HG03521 (cell line): ENCODE results near the gene ZNF83.
A peak's percentile ranks its signal among the peaks of the same experiment; 100 is the strongest.
"Not testable (repeated sequence)": the region's sequence is repeated elsewhere in the genome, so short reads cannot be mapped to it uniquely, and the experiment has no call there.

Source experiments
- ATAC-seq: cut with Tn5 transposase; IDR thresholded peaks from one replicate; pipeline ENCODE4 v1.9.1; 2021; ENCODE audit warnings: mild to moderate bottlenecking, moderate library complexity; ENCODE audit not compliant: unreplicated experiment

ZNF83 gene

GRCh38 chr19:52637718-52638585, at the start of gene ZNF83:
ZNF83 (minus strand) TSS chr19:52638355.
- peak; percentile 89 for ATAC-seq

GRCh38 chr19:52687684-52688083, 49.5 kb upstream of the ZNF83 start:
- ATAC-seq = no peak

GRCh38 chr19:52685811-52686210, 47.7 kb upstream of the ZNF83 start:
- no peak for ATAC-seq

GRCh38 chr19:52681216-52681615, 43.1 kb upstream of the ZNF83 start:
- ATAC-seq = not testable (repeated sequence)

- no peak for ATAC-seq
Observed at GRCh38 chr19:52679598-52679997, 41.4 kb upstream of the ZNF83 start.

- ATAC-seq = not testable (repeated sequence)
Observed at GRCh38 chr19:52675239-52675638, 37.1 kb upstream of the ZNF83 start.

- ATAC-seq = no peak
Observed at GRCh38 chr19:52673014-52673413, 34.9 kb upstream of the ZNF83 start.

- no peak for ATAC-seq
Observed at GRCh38 chr19:52670046-52670445, 31.9 kb upstream of the ZNF83 start.

- ATAC-seq = no peak
Observed at GRCh38 chr19:52669586-52669985, 31.4 kb upstream of the ZNF83 start.

- ATAC-seq = no peak
Observed at GRCh38 chr19:52667972-52668371, 29.8 kb upstream of the ZNF83 start.

GRCh38 chr19:52666506-52666905, 28.4 kb upstream of the ZNF83 start:
- ATAC-seq = no peak

GRCh38 chr19:52665529-52665928, 27.4 kb upstream of the ZNF83 start:
- no peak for ATAC-seq

GRCh38 chr19:52665027-52665426, 26.9 kb upstream of the ZNF83 start:
- no peak for ATAC-seq

- ATAC-seq = no peak
Observed at GRCh38 chr19:52664461-52664860, 26.3 kb upstream of the ZNF83 start.

GRCh38 chr19:52662631-52663030, 24.5 kb upstream of the ZNF83 start:
- no peak for ATAC-seq

- no peak for ATAC-seq
Observed at GRCh38 chr19:52660981-52661380, 22.8 kb upstream of the ZNF83 start.

GRCh38 chr19:52659013-52659412, 20.9 kb upstream of the ZNF83 start:
- ATAC-seq = no peak

GRCh38 chr19:52658595-52658994, 20.4 kb upstream of the ZNF83 start:
- ATAC-seq = no peak

- ATAC-seq = no peak
Observed at GRCh38 chr19:52653161-52653560, 15.0 kb upstream of the ZNF83 start.

GRCh38 chr19:52651956-52652355, 13.8 kb upstream of the ZNF83 start:
- no peak for ATAC-seq

- no peak for ATAC-seq
Observed at GRCh38 chr19:52648336-52649016, 10.3 kb upstream of the ZNF83 start.

- ATAC-seq = no peak
Observed at GRCh38 chr19:52646571-52647217, 8.5 kb upstream of the ZNF83 start.
